ENCODE results near the gene FHOD3.

The FHOD3 gene

GRCh38 chr18:36265015-36265414 is 32.5 kb upstream of the FHOD3 start:
- TF ChIP-seq, protein P1, sequence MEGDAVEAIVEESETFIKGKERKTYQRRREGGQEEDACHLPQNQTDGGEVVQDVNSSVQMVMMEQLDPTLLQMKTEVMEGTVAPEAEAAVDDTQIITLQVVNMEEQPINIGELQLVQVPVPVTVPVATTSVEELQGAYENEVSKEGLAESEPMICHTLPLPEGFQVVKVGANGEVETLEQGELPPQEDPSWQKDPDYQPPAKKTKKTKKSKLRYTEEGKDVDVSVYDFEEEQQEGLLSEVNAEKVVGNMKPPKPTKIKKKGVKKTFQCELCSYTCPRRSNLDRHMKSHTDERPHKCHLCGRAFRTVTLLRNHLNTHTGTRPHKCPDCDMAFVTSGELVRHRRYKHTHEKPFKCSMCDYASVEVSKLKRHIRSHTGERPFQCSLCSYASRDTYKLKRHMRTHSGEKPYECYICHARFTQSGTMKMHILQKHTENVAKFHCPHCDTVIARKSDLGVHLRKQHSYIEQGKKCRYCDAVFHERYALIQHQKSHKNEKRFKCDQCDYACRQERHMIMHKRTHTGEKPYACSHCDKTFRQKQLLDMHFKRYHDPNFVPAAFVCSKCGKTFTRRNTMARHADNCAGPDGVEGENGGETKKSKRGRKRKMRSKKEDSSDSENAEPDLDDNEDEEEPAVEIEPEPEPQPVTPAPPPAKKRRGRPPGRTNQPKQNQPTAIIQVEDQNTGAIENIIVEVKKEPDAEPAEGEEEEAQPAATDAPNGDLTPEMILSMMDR (IDR thresholded peaks at IDR 0.05; ENCODE audit: low read depth, low read length) = no peak
- no peak for DNase-seq (ENCODE audit: extremely low read depth, low read depth)

DNA sequence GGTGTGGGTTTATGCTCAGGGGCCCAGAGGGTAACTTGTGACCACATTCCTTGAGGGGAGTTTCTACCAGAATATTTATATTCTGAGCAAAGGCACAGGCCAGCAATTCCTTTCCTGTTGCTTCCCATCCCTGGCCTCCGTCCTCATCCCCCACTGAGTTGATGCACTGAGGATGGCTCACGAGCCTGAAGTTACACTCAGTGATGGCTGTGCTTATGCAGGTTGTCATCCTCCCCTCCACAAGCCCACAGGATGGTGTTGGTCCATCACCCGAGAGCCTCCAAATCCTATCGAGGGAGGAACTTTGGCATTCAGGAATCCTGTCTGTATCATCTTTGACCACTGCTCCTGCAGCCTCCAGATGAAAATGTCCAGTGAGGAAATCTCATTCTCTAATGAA is 28.4 kb upstream of the FHOD3 start:
- no peak for DNase-seq (ENCODE audit: extremely low read depth, low read depth)
- TF ChIP-seq, protein P1 (IDR thresholded peaks at IDR 0.05; ENCODE audit: low read depth, low read length) = no peak

DNA sequence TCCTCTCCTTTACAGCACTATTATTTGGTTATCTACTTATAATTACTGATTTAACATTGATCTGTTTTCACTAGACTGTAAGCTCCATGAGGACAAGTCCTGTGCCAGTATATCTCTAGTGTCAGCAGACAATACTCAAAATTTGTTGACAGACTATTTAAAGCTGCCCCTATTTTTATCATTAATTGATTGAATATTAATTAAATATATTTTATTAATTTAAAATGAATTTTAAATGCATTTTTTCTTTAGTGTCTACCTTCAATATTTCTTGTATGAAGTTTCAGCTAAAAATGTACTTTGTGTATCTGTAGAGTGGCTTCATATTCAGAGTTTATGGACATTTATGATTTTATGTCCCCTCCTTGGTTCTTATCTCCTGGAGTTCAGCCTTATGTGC is 26.4 kb upstream of the FHOD3 start:
- TF ChIP-seq, protein P1 (IDR thresholded peaks at IDR 0.05; ENCODE audit: low read depth, low read length) = no peak

GRCh38 chr18:36273347-36273746 is 24.2 kb upstream of the FHOD3 start:
- no peak for DNase-seq (ENCODE audit: extremely low read depth, low read depth)
- TF ChIP-seq, protein P1 (IDR thresholded peaks at IDR 0.05; ENCODE audit: low read depth, low read length) = no peak

More for the DNA sequence above, 26.4 kb upstream of the FHOD3 start:
- no peak for DNase-seq (ENCODE audit: extremely low read depth, low read depth)

- no peak for DNase-seq (ENCODE audit: extremely low read depth, low read depth)
- TF ChIP-seq, protein P1 (IDR thresholded peaks at IDR 0.05; ENCODE audit: low read depth, low read length) = no peak
These were observed 23.3 kb upstream of the FHOD3 start for GRCh38 chr18:36274083-36274715.

GRCh38 chr18:36275561-36275960 is 22.0 kb upstream of the FHOD3 start:
- TF ChIP-seq, protein P1 (IDR thresholded peaks at IDR 0.05; ENCODE audit: low read depth, low read length) = no peak
- DNase-seq (ENCODE audit: extremely low read depth, low read depth) = no peak

DNA sequence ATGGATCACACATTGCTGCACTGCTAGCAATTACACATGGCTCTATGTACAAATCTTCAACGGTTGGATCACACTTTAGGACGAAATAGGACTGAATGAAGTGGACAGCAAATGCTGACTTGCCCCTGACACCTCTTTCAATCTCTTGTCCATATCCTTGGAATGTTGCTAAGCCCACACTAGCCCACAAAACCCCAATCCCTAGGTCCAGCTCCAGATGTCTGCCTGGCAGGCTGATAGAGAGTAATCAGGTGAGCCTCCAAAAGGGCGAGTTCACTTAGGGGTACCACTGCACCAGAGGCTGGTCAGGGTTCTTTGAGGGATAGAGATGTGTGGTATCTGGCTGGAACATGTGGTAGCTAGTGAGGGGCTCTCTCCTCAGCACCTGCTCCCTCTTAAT is 18.5 kb upstream of the FHOD3 start:
- TF ChIP-seq, protein P1 (IDR thresholded peaks at IDR 0.05; ENCODE audit: low read depth, low read length) = no peak
- DNase-seq (ENCODE audit: extremely low read depth, low read depth) = no peak

Data from AG09319 (cell line).